ENCODE data around the gene ANAPC15. TPM values are rescaled to one million over a fixed set of nuclear protein-coding genes. Genes with fewer than 3 reads are reported as not detected.

The ANAPC15 gene
- total and polyA plus RNA-seq, 2 of the 4 experiments (the other 2 are of a cell fraction), result 66.3 to 84.2 TPM

GRCh38 chr11:72080326-72081183 lies 31.9 kb downstream of the ANAPC15 start, which contains the start of the genes LRRC51 and NUMA1 (continued):
- TF ChIP-seq MAFK (IDR thresholded peaks at IDR 0.05; ENCODE audit: low read depth, low read length) (no peak), RAD21 (IDR thresholded peaks at IDR 0.05; ENCODE audit: low read length) (no peak), BHLHE40 (IDR thresholded peaks at IDR 0.05; ENCODE audit: low read depth, low read length) (0 out of 2 replicates have a peak, but pooled peaks have one; percentile 9)

- Histone ChIP-seq H3K4me1 (ENCODE audit: control insufficient read depth, insufficient read depth, low read length) (peaks cover 3% of the 10 kb centered on the region), H3K9ac (ENCODE audit: low read depth, low read length) (peak overlapping the region; percentile 60), H3K79me1 (ENCODE audit: low read depth in 1 of 2, low read length in 2 of 2) (peaks cover 21 to 43% of the 10 kb centered on the region in 2 experiments), H4K91ac (ENCODE audit: insufficient read depth, low read depth, low read length) (no peak overlapping the region), H3K56ac (ENCODE audit: extremely low read depth, insufficient read depth, low read length) (peak overlapping the region; percentile 30; the same call in 1 of the 2 replicates), H3K23ac (ENCODE audit: low read depth, low read length) (peak overlapping the region; percentile 82), H2AK5ac (ENCODE audit: low read depth, low read length) (peak overlapping the region; percentile 57; the same call in 1 of the 2 replicates), H4K5ac (ENCODE audit: low read depth, low read length) (no peak overlapping the region; the same call in 1 of the 2 replicates), H3K4me3 (ENCODE audit: insufficient read depth, low read depth, low read length) (peak overlapping the region; percentile 57), H3K4me2 (ENCODE audit: low read depth, low read length) (peak overlapping the region; percentile 89), H3K27ac (ENCODE audit: insufficient read depth, low read length) (peak overlapping the region; percentile 12; the same call in 1 of the 2 replicates), H2BK15ac (ENCODE audit: low read depth, low read length) (no peak overlapping the region), H2BK20ac (ENCODE audit: low read depth, low read length) (no peak overlapping the region), H3K18ac (ENCODE audit: low read depth, low read length) (no peak overlapping the region), H3K36me3 (ENCODE audit: control insufficient read depth, insufficient read depth, low read length) (no peaks in the 10 kb centered on the region), H2AK9ac (replicated peaks; ENCODE audit: low read depth, low read length, poor library complexity) (peak overlapping the region; percentile 87), H3K9me3 (ENCODE audit: control insufficient read depth, insufficient read depth, low read length) (no peaks in the 10 kb centered on the region), H3K27me3 (ENCODE audit: control insufficient read depth, insufficient read depth, low read length) (no peaks in the 10 kb centered on the region), H4K20me1 (ENCODE audit: insufficient read depth, low read length) (no peaks in the 10 kb centered on the region), H2BK120ac (ENCODE audit: low read depth, low read length) (0 out of 2 replicates have a peak overlapping the region, but pooled peaks have one; percentile 32), H3K9me1 (ENCODE audit: insufficient read depth, low read length) (0 out of 2 replicates have a peak, but pooled peaks cover 4% of the 10 kb centered on the region), H2AFZ (replicated peaks; ENCODE audit: low read length, poor library complexity) (peak overlapping the region; percentile 93), H2BK5ac (ENCODE audit: low read depth, low read length, poor library complexity, severe bottlenecking) (no peak overlapping the region), H4K8ac (ENCODE audit: low read depth in 2 of 2, low read length in 2 of 2) (peak overlapping the region in 1 of 2 experiments; percentile 46; a peak in 1 of 4 replicates), H3K4ac (ENCODE audit: low read depth, low read length) (peak overlapping the region; percentile 11; the same call in 1 of the 2 replicates), H3K14ac (replicated peaks; ENCODE audit: low read depth, low read length) (peak overlapping the region; percentile 86)
- peak; percentile 47 for ATAC-seq (ENCODE audit: low read depth)
- dilution Hi-C loops (cut with HindIII; ENCODE audit: low sequenced_read_pairs, unreplicated experiment) (no loop called here), in situ Hi-C loops (cut with MboI; ENCODE audit: low sequenced_read_pairs) (loop anchor here (5.0 kb wide), 1 partner anchor 43 kb away; no protein-coding TSS in a partner anchor), intact Hi-C loops (cut with micrococcal nuclease) (loop anchor here (1.0 to 2.0 kb wide), 3 partner anchors 39 to 65 kb away; no protein-coding TSS in a partner anchor)
- TF ChIP-seq ELK1 (IDR thresholded peaks at IDR 0.05; ENCODE audit: borderline replicate concordance, low read depth, low read length) (no peak), MAFK (IDR thresholded peaks at IDR 0.05; ENCODE audit: low read depth, low read length) (peak; percentile 91)
- ChIA-PET CTCF (no interaction called here), POLR2A (ENCODE audit: unreplicated experiment) (no interaction called here)
- BruUV-seq (replicated peaks), result no TSS peak
- 0% methylated on average over 2 of the region's 16 CpGs; no CpG with 5 or more reads in 1 of the 2 experiments for WGBS, 2 experiments (ENCODE audit: extremely low coverage in 2 of 2, insufficient read length in 1 of 2)
- DNase-seq, result no peak
Observed at GRCh38 chr11:72079819-72080325, 32.6 kb downstream of the ANAPC15 start.
